ENCODE results near the gene SLC45A3.
A peak's percentile ranks its signal among the peaks of the same experiment; 100 is the strongest.
"Not testable (repeated sequence)": the region's sequence is repeated elsewhere in the genome, so short reads cannot be mapped to it uniquely, and the experiment has no call there.

The SLC45A3 gene

GRCh38 chr1:205680073-205680851 lies at the start of gene SLC45A3:
SLC45A3 (minus strand) TSS chr1:205680509; CDS start chr1:205664656, 15,853 bp downstream.
- DNase-seq (ENCODE audit: low read depth), result no peak

- DNase-seq (ENCODE audit: low read depth), result no peak
Observed at GRCh38 chr1:205726619-205727125, 46.4 kb upstream of the SLC45A3 start.

- no peak for DNase-seq (ENCODE audit: low read depth)
Observed at GRCh38 chr1:205725514-205725913, 45.2 kb upstream of the SLC45A3 start.

GRCh38 chr1:205720740-205721139 lies 40.4 kb upstream of the SLC45A3 start:
- DNase-seq (ENCODE audit: low read depth), result not testable (repeated sequence)

- no peak for DNase-seq (ENCODE audit: low read depth)
Observed at GRCh38 chr1:205719762-205720161, 39.5 kb upstream of the SLC45A3 start.

- no peak for DNase-seq (ENCODE audit: low read depth)
Observed at GRCh38 chr1:205719015-205719414, 38.7 kb upstream of the SLC45A3 start.

- no peak for DNase-seq (ENCODE audit: low read depth)
Observed at GRCh38 chr1:205716371-205717132, 36.2 kb upstream of the SLC45A3 start.

GRCh38 chr1:205715628-205716027 lies 35.3 kb upstream of the SLC45A3 start:
- no peak for DNase-seq (ENCODE audit: low read depth)

- DNase-seq (ENCODE audit: low read depth), result no peak
Observed at GRCh38 chr1:205714906-205715246, 34.6 kb upstream of the SLC45A3 start.

GRCh38 chr1:205714190-205714905 lies 34.0 kb upstream of the SLC45A3 start:
- DNase-seq (ENCODE audit: low read depth), result no peak

GRCh38 chr1:205711105-205712048 lies 31.1 kb upstream of the SLC45A3 start:
- peak; percentile 3 for DNase-seq (ENCODE audit: low read depth)

GRCh38 chr1:205710201-205711062 lies 30.1 kb upstream of the SLC45A3 start:
- DNase-seq (ENCODE audit: low read depth), result no peak

- no peak for DNase-seq (ENCODE audit: low read depth)
Observed at GRCh38 chr1:205709640-205710039, 29.3 kb upstream of the SLC45A3 start.

- no peak for DNase-seq (ENCODE audit: low read depth)
Observed at GRCh38 chr1:205709059-205709398, 28.7 kb upstream of the SLC45A3 start.

GRCh38 chr1:205706601-205707502 lies 26.5 kb upstream of the SLC45A3 start:
- DNase-seq (ENCODE audit: low read depth), result no peak

GRCh38 chr1:205704903-205705302 lies 24.6 kb upstream of the SLC45A3 start:
- no peak for DNase-seq (ENCODE audit: low read depth)

GRCh38 chr1:205703072-205703471 lies 22.8 kb upstream of the SLC45A3 start:
- no peak for DNase-seq (ENCODE audit: low read depth)

- no peak for DNase-seq (ENCODE audit: low read depth)
Observed at GRCh38 chr1:205701891-205702290, 21.6 kb upstream of the SLC45A3 start.

GRCh38 chr1:205701420-205701819 lies 21.1 kb upstream of the SLC45A3 start:
- DNase-seq (ENCODE audit: low read depth), result no peak

Measured in activated T-helper 1 cell treated with Interleukin-2 at 50 U/mL for 16 hours (primary cell).